ENCODE results near the gene PRKAG2.

PRKAG2 gene

DNA sequence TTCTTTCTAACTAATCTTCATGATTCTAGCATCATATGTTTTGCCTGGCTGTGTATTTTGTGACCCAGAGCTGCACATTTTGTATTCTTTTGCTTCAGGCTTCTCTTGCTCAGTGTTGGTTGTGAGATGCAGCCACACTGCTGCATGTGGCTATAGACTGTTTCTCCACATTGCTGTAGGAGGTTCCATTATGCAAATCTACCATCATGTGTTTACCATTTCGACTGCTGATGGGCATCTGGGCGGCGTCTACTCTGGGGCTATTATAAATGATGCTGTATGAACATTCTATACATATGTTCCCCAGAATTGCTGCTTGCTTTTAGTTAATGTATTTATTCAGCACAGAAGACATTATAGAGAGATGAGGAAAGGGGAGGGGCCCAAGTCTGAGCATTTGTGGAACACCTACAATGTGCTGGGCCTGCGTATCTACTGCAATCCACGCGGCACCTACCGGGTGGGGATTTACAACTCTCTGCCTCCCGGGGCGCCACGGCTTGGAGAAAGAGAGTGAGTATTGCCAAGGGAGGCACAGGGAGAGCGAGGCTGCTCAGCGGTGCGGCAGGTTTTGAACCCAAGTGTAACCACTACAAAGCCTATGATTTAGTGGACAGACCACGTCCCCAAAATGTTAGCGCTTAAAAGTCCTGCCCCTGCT, 172.5 kb downstream of the PRKAG2 start:
- no peak overlapping the region for H3K27ac ChIP-seq
- DNase-seq (ENCODE audit: low spot score): no peak
- TF ChIP-seq, protein P1, sequence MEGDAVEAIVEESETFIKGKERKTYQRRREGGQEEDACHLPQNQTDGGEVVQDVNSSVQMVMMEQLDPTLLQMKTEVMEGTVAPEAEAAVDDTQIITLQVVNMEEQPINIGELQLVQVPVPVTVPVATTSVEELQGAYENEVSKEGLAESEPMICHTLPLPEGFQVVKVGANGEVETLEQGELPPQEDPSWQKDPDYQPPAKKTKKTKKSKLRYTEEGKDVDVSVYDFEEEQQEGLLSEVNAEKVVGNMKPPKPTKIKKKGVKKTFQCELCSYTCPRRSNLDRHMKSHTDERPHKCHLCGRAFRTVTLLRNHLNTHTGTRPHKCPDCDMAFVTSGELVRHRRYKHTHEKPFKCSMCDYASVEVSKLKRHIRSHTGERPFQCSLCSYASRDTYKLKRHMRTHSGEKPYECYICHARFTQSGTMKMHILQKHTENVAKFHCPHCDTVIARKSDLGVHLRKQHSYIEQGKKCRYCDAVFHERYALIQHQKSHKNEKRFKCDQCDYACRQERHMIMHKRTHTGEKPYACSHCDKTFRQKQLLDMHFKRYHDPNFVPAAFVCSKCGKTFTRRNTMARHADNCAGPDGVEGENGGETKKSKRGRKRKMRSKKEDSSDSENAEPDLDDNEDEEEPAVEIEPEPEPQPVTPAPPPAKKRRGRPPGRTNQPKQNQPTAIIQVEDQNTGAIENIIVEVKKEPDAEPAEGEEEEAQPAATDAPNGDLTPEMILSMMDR (conservative IDR thresholded peaks at IDR 0.05; ENCODE audit: low read depth): no peak
- ChIA-PET POLR2A (ENCODE audit: low non-redundant PET) (no interaction called here), CTCF (no interaction called here)

DNA sequence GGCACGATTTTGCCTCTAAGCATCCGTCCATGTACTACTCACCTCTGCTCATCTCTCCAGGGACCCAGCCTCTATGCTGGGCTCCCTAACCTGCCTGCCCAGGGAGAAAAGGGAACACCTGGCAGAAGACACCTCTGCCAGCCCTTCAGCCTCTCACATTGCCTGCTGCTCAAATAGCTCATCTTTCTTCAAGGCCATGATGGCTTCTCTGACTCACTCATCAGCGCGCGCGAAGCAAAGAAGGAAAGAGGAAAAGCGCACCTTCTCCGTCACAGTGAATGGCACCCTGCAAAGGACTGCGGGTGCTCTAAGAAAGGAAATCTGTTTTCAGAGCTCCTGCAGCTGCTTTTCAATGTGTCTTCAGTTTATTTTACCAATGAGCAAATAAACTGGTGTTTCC, 174.0 kb downstream of the PRKAG2 start:
- no peak overlapping the region for H3K27ac ChIP-seq
- POLR2A ChIA-PET (ENCODE audit: low non-redundant PET): no interaction called here
- TF ChIP-seq, protein P1 (conservative IDR thresholded peaks at IDR 0.05; ENCODE audit: low read depth): no peak
- CTCF ChIA-PET: interaction anchor here (0.6 to 1.0 kb wide), 2 partner anchors 45 to 181 kb away, joined by 3 to 4 read pairs; no protein-coding TSS in a partner anchor
- no peak for DNase-seq (ENCODE audit: low spot score)

DNA sequence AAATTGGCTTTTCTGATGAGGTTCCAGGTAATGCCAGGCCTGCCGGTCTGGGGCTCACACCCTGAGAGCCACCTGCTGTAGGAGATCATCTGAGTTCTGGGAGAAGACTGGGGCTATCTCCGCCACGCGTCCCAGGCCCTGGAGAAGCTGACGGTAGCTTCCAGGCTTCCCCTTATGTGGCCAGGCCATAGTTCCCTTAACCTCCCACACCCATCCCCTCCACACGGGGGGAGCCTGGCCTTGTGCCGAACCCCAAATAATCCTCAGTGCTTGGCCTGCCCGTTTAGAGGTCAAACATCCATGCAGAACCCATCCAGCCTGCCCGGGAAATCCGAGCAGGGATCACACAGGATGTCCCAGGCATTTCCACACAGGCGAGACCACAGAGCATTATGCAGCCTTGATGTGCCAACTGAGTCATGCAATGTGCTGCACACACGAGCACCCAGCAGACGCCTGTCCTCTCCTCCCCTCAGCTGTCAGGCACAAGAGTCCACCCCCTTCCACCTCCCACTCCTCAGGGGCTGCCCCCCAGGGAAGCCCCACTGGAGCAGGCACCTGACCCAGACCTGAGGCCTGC, 176.2 kb downstream of the PRKAG2 start:
- CTCF ChIA-PET: interaction anchor here (0.6 kb wide), 1 partner anchor 385 kb away, joined by 3 read pairs; no protein-coding TSS in a partner anchor
- DNase-seq (ENCODE audit: low spot score): no peak
- POLR2A ChIA-PET (ENCODE audit: low non-redundant PET): no interaction called here
- TF ChIP-seq, protein P1 (conservative IDR thresholded peaks at IDR 0.05; ENCODE audit: low read depth): no peak
- no peak overlapping the region for H3K27ac ChIP-seq

DNA sequence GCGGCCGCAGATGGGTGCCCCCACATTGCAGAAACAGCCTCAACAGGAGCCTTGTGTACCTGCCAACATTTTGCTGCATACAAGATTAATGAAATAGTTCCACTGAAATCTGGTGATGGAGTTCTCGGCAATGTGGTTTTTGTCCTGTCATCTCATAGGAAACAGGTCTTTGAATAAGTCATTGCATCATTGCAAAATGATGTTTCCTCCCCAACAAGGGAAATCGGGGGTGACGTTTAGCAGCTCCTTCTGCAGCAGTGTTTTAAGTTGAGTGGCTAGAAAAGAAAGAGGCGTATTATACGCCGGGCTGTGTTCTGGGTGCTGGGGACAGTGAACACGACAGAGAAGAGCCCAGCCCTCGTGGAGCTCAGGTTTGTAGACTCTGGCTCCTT, 177.0 kb downstream of the PRKAG2 start:
- ChIA-PET POLR2A (ENCODE audit: low non-redundant PET) (no interaction called here), CTCF (no interaction called here)
- no peak overlapping the region for H3K27ac ChIP-seq
- no peak for DNase-seq (ENCODE audit: low spot score)
- TF ChIP-seq, protein P1 (conservative IDR thresholded peaks at IDR 0.05; ENCODE audit: low read depth): no peak

DNA sequence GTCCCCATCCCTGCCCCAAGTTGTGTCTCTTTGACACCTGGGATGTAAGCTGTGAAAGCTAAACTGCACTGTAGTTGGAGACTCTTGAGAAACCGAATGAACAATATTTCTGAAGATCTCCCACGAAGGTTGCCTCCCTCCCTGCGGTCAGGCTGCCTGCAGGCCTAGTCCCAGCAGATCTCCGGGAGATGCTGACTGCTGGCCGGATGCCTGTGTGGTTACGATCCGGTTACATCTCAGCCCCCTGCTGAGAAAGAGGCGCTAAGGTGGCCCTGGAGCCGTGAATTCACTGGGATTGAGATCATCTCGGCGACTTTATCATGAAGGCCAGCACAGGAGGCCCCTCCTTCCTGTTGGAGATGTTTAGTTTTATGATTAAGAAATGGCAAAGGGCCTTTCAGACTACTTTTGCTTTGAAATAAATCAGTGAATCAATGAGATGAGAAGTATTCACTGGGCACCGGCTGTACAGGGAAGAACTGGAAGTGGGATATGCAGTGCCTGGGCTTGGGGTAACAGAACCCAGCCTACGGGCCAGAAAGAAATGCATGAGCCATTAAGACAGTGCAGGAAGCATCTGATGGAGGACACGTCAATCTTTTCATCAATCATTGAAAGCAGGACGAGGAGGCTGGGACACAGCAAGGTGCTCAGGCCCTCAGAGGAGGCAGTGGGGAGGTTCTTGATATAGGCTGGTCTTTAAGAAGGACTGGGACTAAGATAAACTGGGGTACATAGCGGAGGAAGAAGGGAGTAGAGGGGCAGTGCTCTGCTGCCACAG, 177.6 kb downstream of the PRKAG2 start:
- TF ChIP-seq, protein P1 (conservative IDR thresholded peaks at IDR 0.05; ENCODE audit: low read depth): no peak
- POLR2A ChIA-PET (ENCODE audit: low non-redundant PET): no interaction called here
- CTCF ChIA-PET: interaction anchor here (1.1 kb wide), 1 partner anchor 135 kb away, joined by 3 read pairs; no protein-coding TSS in a partner anchor
- H3K27ac ChIP-seq: no peak overlapping the region
- no peak for DNase-seq (ENCODE audit: low spot score)

DNA sequence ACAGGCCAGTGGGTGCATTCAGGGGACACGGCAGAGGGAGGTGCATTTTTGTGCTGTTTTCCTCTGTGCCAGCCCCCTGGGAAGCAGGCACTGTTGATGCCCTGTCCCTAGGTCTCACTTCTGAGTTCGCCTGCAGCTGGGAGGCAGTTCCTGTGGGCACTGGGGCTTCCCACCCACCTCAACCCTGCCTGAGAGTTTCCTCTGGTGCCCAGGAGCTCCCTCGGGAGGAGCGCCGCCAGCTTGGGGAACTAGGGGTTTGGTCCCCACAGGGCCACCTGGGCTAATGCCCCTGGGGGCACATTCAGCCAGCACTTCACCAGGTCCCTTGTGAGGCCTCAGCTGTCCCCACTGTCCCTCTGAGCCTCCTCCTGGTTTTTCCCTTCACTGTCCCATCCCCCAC, 179.0 kb downstream of the PRKAG2 start:
- CTCF ChIA-PET: interaction anchor here (0.8 to 1.1 kb wide), 2 partner anchors 37 to 134 kb away, joined by 3 read pairs; no protein-coding TSS in a partner anchor
- no peak overlapping the region for H3K27ac ChIP-seq
- TF ChIP-seq, protein P1 (conservative IDR thresholded peaks at IDR 0.05; ENCODE audit: low read depth): no peak
- POLR2A ChIA-PET (ENCODE audit: low non-redundant PET): no interaction called here
- no peak for DNase-seq (ENCODE audit: low spot score)

All from RWPE1 (cell line).